ENCODE measurements around the gene PIP4K2B.

PIP4K2B gene

GRCh38 chr17:38743556-38744171 lies 55.7 kb downstream of the PIP4K2B start:
- no peak for DNase-seq

GRCh38 chr17:38742411-38743308 lies 56.7 kb downstream of the PIP4K2B start:
- DNase-seq: peak; percentile 65

- no peak for DNase-seq
These were observed 57.4 kb downstream of the PIP4K2B start for GRCh38 chr17:38741921-38742410.

- no peak for DNase-seq
These were observed 57.9 kb downstream of the PIP4K2B start for GRCh38 chr17:38741461-38741860.

- no peak for DNase-seq
These were observed 58.5 kb downstream of the PIP4K2B start for GRCh38 chr17:38740806-38741205.

GRCh38 chr17:38740044-38740443 lies 59.3 kb downstream of the PIP4K2B start:
- no peak for DNase-seq

GRCh38 chr17:38739305-38739704 lies 60.1 kb downstream of the PIP4K2B start:
- DNase-seq: no peak

GRCh38 chr17:38738686-38739085 lies 60.7 kb downstream of the PIP4K2B start:
- no peak for DNase-seq

- DNase-seq: no peak
These were observed 61.2 kb downstream of the PIP4K2B start for GRCh38 chr17:38738007-38738662.

GRCh38 chr17:38735161-38735997 lies 64.0 kb downstream of the PIP4K2B start:
- DNase-seq: no peak

GRCh38 chr17:38733982-38734973 lies 65.1 kb downstream of the PIP4K2B start:
- DNase-seq: no peak

GRCh38 chr17:38733282-38733981 lies 65.9 kb downstream of the PIP4K2B start:
- DNase-seq: no peak

- no peak for DNase-seq
These were observed 66.7 kb downstream of the PIP4K2B start for GRCh38 chr17:38732376-38733281.

GRCh38 chr17:38731526-38732294 lies 67.6 kb downstream of the PIP4K2B start:
- no peak for DNase-seq

- peak; percentile 51 for DNase-seq
These were observed 68.6 kb downstream of the PIP4K2B start for GRCh38 chr17:38730526-38731379.

GRCh38 chr17:38729886-38730525 lies 69.3 kb downstream of the PIP4K2B start, which contains the start of gene CISD3:
Gene CISD3, plus strand, starts transcription at chr17:38730341. Its CDS starts 18 bp downstream, at chr17:38730359.
- DNase-seq: peak; percentile 83

GRCh38 chr17:38729368-38729885 lies 69.9 kb downstream of the PIP4K2B start:
- DNase-seq: no peak

Data from NCI-H226 (cell line).